ENCODE results near the gene HOXA6. TPM values are rescaled to one million over a fixed set of nuclear protein-coding genes. Genes with fewer than 3 reads are reported as not detected.

HOXA6 gene
- polyA plus RNA-seq, 1 donor from 2014 or later = not detected

GRCh38 chr7:27186668-27187474 is 39.3 kb upstream of the HOXA6 start (continued):
- TF ChIP-seq EZH2 (IDR thresholded peaks at IDR 0.05; ENCODE audit: borderline replicate concordance, insufficient read depth, low read length, poor library complexity, severe bottlenecking) = no peak

GRCh38 chr7:27185854-27186667 is 38.5 kb upstream of the HOXA6 start:
- H3K9ac ChIP-seq (ENCODE audit: low read length) = no peak overlapping the region
- H2AFZ ChIP-seq (ENCODE audit: low read depth, low read length) = no peak overlapping the region
- no peaks in the 10 kb centered on the region for H3K9me2 ChIP-seq (ENCODE audit: insufficient read depth, low read length)
- H3K27me3 ChIP-seq (ENCODE audit: insufficient read depth, low read depth, low read length) = peaks cover 100% of the 10 kb centered on the region
- H3K36me3 ChIP-seq (ENCODE audit: insufficient read depth, low read length) = no peaks in the 10 kb centered on the region
- no peaks in the 10 kb centered on the region for H3F3A ChIP-seq (ENCODE audit: insufficient read depth, low read length, poor library complexity, severe bottlenecking)
- H4K20me1 ChIP-seq (ENCODE audit: insufficient read depth) = no peaks in the 10 kb centered on the region
- no peak overlapping the region for H3K4me3 ChIP-seq (ENCODE audit: low read length)
- H3K4me2 ChIP-seq (ENCODE audit: low read length) = no peak overlapping the region
- no peak for TF ChIP-seq EP300 (conservative IDR thresholded peaks at IDR 0.05; ENCODE audit: poor library complexity, severe bottlenecking)
- no peak for TF ChIP-seq SMC3 (conservative IDR thresholded peaks at IDR 0.05; ENCODE audit: poor library complexity)
- no peak for TF ChIP-seq MXI1 (conservative IDR thresholded peaks at IDR 0.05; ENCODE audit: poor library complexity, severe bottlenecking)
- TF ChIP-seq REST (IDR thresholded peaks at IDR 0.05; ENCODE audit: borderline replicate concordance) = no peak
- no peak for TF ChIP-seq EZH2 (IDR thresholded peaks at IDR 0.05; ENCODE audit: borderline replicate concordance, insufficient read depth, low read length, poor library complexity, severe bottlenecking)
- no peak for TF ChIP-seq CTCF (IDR thresholded peaks at IDR 0.05; ENCODE audit: poor library complexity, severe bottlenecking)
- TF ChIP-seq TAF1 (IDR thresholded peaks at IDR 0.05; ENCODE audit: low read depth) = no peak
- TF ChIP-seq RAD21 (conservative IDR thresholded peaks at IDR 0.05) = no peak
- TF ChIP-seq POLR2AphosphoS5 (IDR thresholded peaks at IDR 0.05) = no peak
- no peaks in the 10 kb centered on the region for H3K79me2 ChIP-seq (replicated peaks; ENCODE audit: insufficient read depth, low read length)
- H3K27ac ChIP-seq (ENCODE audit: low read length) = no peak overlapping the region
- peaks cover 6% of the 10 kb centered on the region for H3K9me3 ChIP-seq (ENCODE audit: low read length)

Data from neural cell (in vitro differentiated cells).